ENCODE measurements around the gene ZNF692.
"Not testable (repeated sequence)": the region's sequence is repeated elsewhere in the genome, so short reads cannot be mapped to it uniquely, and the experiment has no call there.

ZNF692 gene

GRCh38 chr1:248805876-248806275 lies 53.0 kb downstream of the ZNF692 start:
- Histone ChIP-seq H3F3A (ENCODE audit: control insufficient read depth, insufficient read depth) (peaks cover 12% of the 10 kb centered on the region), H3K9me2 (replicated peaks; ENCODE audit: control insufficient read depth, low read length) (no peaks in the 10 kb centered on the region), H4K20me1 (ENCODE audit: control insufficient read depth, insufficient read depth, low read depth, low read length) (no peaks in the 10 kb centered on the region), H3K27ac (ENCODE audit: low read depth, low read length) (peak overlapping the region; percentile 81), H3K79me2 (ENCODE audit: control insufficient read depth, low read length) (no peaks in the 10 kb centered on the region), H3K36me3 (ENCODE audit: control insufficient read depth, low read length) (no peaks in the 10 kb centered on the region), H3K27me3 (ENCODE audit: control insufficient read depth, low read length) (no peaks in the 10 kb centered on the region), H3K9me3 (ENCODE audit: control insufficient read depth, insufficient read depth, low read length) (no peaks in the 10 kb centered on the region), H3K4me3 (ENCODE audit: low read length) (peak overlapping the region; percentile 62), H3K4me1 (ENCODE audit: control insufficient read depth, low read length) (peaks cover 30% of the 10 kb centered on the region), H3K4me2 (ENCODE audit: low read length) (peak overlapping the region; percentile 86)
- TF ChIP-seq CTCF (IDR thresholded peaks at IDR 0.05; ENCODE audit: low read depth, low read length, poor library complexity, severe bottlenecking) (no peak), EZH2phosphoT487 (IDR thresholded peaks at IDR 0.05; ENCODE audit: borderline replicate concordance, low read length) (no peak)

GRCh38 chr1:248804771-248805681 lies 53.9 kb downstream of the ZNF692 start:
- Histone ChIP-seq H3K9me3 (ENCODE audit: control insufficient read depth, insufficient read depth, low read length) (no peaks in the 10 kb centered on the region), H4K20me1 (ENCODE audit: control insufficient read depth, insufficient read depth, low read depth, low read length) (no peaks in the 10 kb centered on the region), H3K27me3 (ENCODE audit: control insufficient read depth, low read length) (no peaks in the 10 kb centered on the region), H3F3A (ENCODE audit: control insufficient read depth, insufficient read depth) (peaks cover 12% of the 10 kb centered on the region), H3K4me2 (ENCODE audit: low read length) (peak overlapping the region; percentile 86), H3K9me2 (replicated peaks; ENCODE audit: control insufficient read depth, low read length) (no peaks in the 10 kb centered on the region), H3K27ac (ENCODE audit: low read depth, low read length) (peak overlapping the region; percentile 81), H3K36me3 (ENCODE audit: control insufficient read depth, low read length) (no peaks in the 10 kb centered on the region), H3K79me2 (ENCODE audit: control insufficient read depth, low read length) (no peaks in the 10 kb centered on the region), H3K4me1 (ENCODE audit: control insufficient read depth, low read length) (peaks cover 32% of the 10 kb centered on the region), H3K4me3 (ENCODE audit: low read length) (peak overlapping the region; percentile 62)
- TF ChIP-seq EZH2phosphoT487 (IDR thresholded peaks at IDR 0.05; ENCODE audit: borderline replicate concordance, low read length) (no peak), CTCF (IDR thresholded peaks at IDR 0.05; ENCODE audit: low read depth, low read length, poor library complexity, severe bottlenecking) (no peak)

- H3K36me3 ChIP-seq (ENCODE audit: control insufficient read depth, low read length); H3K79me2 ChIP-seq (ENCODE audit: control insufficient read depth, low read length); H4K20me1 ChIP-seq (ENCODE audit: control insufficient read depth, insufficient read depth, low read depth, low read length); H3K4me2 ChIP-seq (ENCODE audit: low read length); H3K27me3 ChIP-seq (ENCODE audit: control insufficient read depth, low read length); H3K9me2 ChIP-seq (replicated peaks; ENCODE audit: control insufficient read depth, low read length); H3K4me3 ChIP-seq (ENCODE audit: low read length); H3K9me3 ChIP-seq (ENCODE audit: control insufficient read depth, insufficient read depth, low read length); H3K27ac ChIP-seq (ENCODE audit: low read depth, low read length): not testable (repeated sequence)
- H3K4me1 ChIP-seq (ENCODE audit: control insufficient read depth, low read length): peaks cover 32% of the 10 kb centered on the region
- H3F3A ChIP-seq (ENCODE audit: control insufficient read depth, insufficient read depth): peaks cover 12% of the 10 kb centered on the region
These were observed 55.4 kb downstream of the ZNF692 start for GRCh38 chr1:248803501-248803900.

GRCh38 chr1:248802454-248802853 lies 56.4 kb downstream of the ZNF692 start:
- Histone ChIP-seq H3F3A (ENCODE audit: control insufficient read depth, insufficient read depth) (peaks cover 12% of the 10 kb centered on the region), H3K79me2 (ENCODE audit: control insufficient read depth, low read length) (no peaks in the 10 kb centered on the region), H3K27me3 (ENCODE audit: control insufficient read depth, low read length) (peaks cover 3% of the 10 kb centered on the region; the same call in 1 of the 2 replicates), H4K20me1 (ENCODE audit: control insufficient read depth, insufficient read depth, low read depth, low read length) (no peaks in the 10 kb centered on the region), H3K4me3 (ENCODE audit: low read length) (no peak overlapping the region), H3K27ac (ENCODE audit: low read depth, low read length) (no peak overlapping the region), H3K4me2 (ENCODE audit: low read length) (no peak overlapping the region), H3K9me2 (replicated peaks; ENCODE audit: control insufficient read depth, low read length) (no peaks in the 10 kb centered on the region), H3K36me3 (ENCODE audit: control insufficient read depth, low read length) (no peaks in the 10 kb centered on the region), H3K4me1 (ENCODE audit: control insufficient read depth, low read length) (peaks cover 32% of the 10 kb centered on the region), H3K9me3 (ENCODE audit: control insufficient read depth, insufficient read depth, low read length) (no peaks in the 10 kb centered on the region)
- TF ChIP-seq CTCF (IDR thresholded peaks at IDR 0.05; ENCODE audit: low read depth, low read length, poor library complexity, severe bottlenecking) (no peak), EZH2phosphoT487 (IDR thresholded peaks at IDR 0.05; ENCODE audit: borderline replicate concordance, low read length) (no peak)

Data from DOHH2 (cell line).